SK-N-MC (cell line): ENCODE data around the gene ZNF497.

Source experiments
- EZH2 ChIP-seq: fragments of 200-600 bp; sonication (generic); IDR thresholded peaks from one replicate; pipeline ENCODE4 v1.6.1; 2017; ENCODE audit warnings: antibody characterized with exemption
- POLR2AphosphoS5 ChIP-seq: IDR thresholded peaks from 2 replicates; pipeline ENCODE4 v1.6.1; 2012; ENCODE audit warnings: mild to moderate bottlenecking, low read depth, low read length, borderline replicate concordance

DNA sequence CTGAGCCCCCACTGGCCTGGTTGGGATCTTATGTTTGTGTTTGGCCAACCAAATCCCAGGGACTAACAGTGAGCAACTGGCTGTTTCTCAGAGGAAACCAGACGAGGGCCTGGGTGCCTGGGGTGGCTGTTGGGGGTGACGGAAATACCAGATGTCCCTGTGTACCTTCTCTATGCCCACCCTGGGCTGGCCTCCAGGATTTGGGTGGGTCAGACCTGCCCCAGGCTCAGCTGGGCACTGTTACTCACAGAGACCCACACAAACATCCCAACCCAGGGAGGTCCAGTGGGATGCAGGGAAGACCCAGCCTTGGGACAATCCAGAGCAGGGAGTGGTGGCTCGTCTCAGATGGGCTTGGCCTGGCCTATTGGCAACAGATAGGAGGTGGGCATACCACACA is 26.9 kb downstream of the ZNF497 start:
- TF ChIP-seq POLR2AphosphoS5 (no peak), EZH2 (no peak)
